Measurements from ENCODE around the gene CCDC13.
A peak's percentile ranks its signal among the peaks of the same experiment; 100 is the strongest.

CCDC13 gene

GRCh38 chr3:42752441-42752840 lies 20.6 kb downstream of the CCDC13 start:
- no peak for DNase-seq

DNA sequence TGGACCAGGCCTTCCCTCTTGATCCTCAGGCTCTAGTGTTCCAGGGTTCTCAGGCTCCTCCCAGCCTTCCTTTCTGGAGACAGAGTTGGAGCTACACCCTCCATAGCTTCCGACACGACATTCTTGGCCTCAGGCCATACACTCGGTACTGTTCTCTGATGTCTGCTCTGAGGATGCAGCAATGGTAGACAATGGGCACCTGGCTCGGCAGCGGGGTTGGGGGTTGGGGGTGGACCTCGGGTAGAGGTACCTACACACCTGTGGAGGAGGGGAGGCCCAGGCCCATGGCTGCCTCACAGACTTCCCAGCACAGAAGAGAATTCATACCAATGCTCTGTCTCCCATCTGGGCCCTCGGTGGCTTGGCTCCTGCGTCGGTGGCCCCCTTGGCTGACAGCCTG lies 21.4 kb downstream of the CCDC13 start:
- DNase-seq, result no peak

DNA sequence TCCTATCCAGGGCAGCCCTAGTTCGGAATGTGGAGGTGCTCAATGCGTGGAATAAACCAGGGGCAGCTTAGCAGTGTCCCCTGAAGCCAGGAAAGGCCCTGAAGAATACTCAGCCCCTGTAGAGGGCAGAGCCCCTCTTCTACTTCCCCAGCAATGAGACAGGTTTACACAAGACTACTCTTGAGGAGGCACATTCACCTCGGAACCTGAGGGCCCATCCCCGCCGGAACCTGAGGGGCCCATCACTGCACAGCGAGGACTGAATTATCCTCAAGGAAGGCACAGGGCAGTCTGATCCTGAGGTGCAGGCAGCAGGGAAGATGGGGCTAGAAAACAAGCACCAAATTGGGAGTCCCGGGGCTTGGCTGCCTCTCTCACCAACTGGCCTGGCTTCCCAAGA lies 22.2 kb downstream of the CCDC13 start:
- DNase-seq, result no peak

- peak in 1 of 2 donors; percentile 29 for DNase-seq
These were observed 23.3 kb downstream of the CCDC13 start for GRCh38 chr3:42749753-42750231.

DNA sequence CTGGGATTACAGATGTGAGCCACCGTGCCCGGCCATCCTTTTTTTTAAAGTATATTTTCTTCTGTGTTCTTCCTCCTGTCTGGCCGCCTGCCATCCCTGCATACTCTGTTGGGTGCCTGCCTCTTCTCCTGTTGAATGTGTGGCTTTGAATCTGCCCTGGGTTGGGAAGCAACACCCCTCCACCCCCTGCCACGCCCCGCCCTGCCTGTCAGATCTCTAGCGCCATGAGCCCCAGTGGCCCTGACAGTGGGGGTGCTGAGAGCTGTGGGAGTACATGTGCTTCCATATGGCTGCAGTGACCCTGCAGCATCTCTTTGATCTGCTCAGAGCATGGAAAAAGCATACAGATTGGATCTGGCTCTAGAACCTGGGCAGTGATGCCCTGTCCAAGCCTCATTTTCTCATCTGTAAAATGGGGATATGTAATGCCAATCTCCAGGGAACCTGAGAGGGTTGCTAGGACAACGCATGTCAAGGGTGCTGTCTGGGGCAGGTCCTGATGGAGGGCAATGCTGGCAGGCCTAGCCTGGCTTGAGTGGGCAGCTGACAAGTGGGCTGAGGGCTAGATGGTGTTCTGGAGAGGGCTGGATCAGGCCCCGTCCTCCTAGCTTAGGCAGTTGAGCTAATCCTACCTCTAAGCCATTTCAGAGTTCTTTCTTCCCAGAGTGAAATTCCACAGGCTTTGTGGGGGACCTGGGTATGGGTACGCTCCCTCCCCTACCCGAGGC lies 23.9 kb downstream of the CCDC13 start:
- DNase-seq, result no peak

DNA sequence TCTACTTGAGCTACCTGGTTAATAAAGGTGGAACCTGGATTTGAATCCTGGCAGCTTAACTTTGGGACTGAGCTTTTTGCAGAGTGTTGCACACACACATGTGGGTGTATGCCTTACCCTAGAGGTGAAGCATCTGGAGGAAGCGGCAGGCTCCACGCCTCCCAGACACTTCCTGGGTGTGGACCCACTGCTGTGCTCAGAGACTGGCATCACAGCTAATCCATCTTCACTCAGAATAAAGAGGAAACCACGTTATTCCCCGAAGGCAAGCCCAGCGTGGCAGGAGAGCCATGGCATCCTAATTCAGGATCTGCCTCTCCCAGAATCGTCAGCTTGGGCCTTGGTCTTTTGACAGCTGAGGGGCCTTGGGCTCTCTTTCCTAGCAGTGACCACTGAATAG lies 25.5 kb downstream of the CCDC13 start:
- no peak for DNase-seq

GRCh38 chr3:42746455-42747450 lies 26.3 kb downstream of the CCDC13 start:
- no peak for DNase-seq

DNA sequence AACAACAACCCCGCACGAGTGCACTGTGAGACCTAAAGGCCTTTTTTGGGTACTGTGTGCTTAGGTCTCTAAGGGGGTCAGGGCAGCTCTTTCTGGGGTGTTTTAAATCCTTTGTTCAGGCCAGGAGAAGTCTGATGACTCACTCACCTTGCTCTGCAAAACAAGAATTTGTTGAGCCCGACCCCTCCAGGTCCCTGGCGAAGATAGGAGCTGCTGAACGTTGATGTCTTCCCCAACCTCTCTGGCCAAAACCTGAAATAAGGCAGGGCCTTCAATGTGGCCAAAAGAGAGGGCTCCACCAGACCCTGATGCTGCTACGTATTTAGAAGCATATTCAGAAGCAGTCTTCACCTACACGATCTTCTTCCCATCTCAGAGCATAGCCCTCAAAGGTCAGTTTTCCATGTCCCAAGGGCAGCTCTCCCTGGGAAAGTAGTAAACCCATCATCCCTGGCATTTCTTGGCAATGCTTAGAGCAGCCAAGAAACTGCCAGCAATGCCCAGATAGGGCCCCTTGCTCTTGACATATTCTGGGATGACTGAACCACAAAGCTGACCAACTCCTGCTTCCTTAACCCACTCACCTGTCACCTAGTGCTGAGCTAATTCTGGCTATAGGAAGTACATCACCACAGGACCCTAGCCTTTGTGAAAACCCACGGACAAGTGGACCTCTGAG lies 27.1 kb downstream of the CCDC13 start:
- no peak for DNase-seq

GRCh38 chr3:42745291-42745745 lies 27.7 kb downstream of the CCDC13 start:
- DNase-seq, result no peak

DNA sequence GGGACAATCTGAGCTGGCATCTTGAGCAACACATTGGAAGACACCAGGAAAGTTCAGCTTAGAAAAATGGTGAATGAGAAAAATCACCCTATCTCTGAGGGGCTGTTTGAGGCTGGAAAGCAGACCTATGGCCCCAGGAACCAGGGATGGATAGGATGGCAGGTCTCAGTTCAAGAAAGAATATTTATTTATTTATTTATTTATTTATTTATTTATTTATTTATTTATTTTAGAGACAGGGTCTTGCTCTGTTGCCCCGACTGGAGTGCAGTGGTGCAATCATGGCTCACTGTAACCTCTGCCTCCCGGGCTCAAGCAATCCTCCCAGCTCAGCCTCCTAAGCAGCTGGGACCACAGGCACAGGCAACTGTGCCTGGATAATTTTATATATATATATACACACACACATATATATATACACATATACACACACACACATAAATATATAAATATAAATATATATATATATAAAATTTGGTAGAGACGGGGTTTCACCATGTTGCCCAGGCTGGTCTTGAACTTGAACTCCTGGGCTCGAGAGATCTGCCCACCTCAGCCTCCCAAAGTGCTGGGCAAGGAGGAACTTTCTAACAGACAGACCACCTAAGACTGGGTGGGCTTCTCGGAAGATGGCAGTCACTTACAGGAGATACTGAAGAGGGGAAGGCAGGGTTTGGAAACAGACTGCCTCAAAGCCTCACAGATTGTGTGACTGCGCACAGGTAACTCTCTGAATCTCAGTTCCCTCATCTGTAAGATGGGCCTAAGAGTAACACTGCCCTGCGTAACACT lies 29.7 kb downstream of the CCDC13 start:
- no peak for DNase-seq

GRCh38 chr3:42742688-42743087 lies 30.4 kb downstream of the CCDC13 start:
- DNase-seq, result no peak

DNA sequence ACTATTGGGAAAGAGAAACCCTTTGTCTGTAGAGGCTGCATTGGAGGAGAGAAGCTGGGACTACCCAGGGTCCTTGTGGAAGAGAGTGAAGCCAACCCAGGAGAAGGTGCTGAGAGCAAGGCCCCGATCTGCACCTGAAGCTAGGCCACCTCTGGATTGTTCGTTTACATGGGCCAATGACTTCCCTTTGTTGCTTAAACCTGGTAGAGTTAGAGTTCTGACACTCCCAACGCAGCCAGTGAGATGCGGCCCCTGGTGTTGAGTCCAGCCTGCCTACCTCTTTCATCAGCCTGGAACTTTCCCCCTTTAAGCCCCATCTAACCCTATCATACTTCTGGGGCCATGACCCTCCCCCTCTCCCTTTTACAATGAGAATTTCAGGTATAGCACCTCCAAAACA lies 30.8 kb downstream of the CCDC13 start:
- DNase-seq, result no peak

GRCh38 chr3:42741796-42742195 lies 31.3 kb downstream of the CCDC13 start:
- no peak for DNase-seq

GRCh38 chr3:42739401-42740158 lies 33.5 kb downstream of the CCDC13 start:
- no peak for DNase-seq

- DNase-seq, result no peak
These were observed 36.5 kb downstream of the CCDC13 start for GRCh38 chr3:42736531-42736930.

DNA sequence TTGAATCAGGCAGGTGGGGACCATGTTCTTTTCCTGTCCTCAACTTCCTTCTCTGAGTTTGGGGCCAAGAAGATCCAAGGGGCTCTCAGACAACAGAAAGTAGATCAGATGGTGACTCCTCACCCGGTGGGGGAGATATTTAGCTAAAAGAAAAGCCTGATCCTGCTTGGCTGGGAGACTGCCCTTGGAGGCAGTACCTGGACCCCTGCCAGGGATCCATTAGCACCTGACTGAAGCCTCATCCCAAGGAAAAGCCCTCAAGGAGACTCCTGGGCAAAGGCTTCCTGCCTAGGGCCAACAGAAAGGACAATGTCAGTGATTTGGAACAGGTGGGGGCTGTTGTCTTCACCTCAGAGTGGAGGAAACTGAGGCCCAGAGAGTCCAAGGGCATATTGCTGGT lies 37.0 kb downstream of the CCDC13 start:
- no peak for DNase-seq

- no peak for DNase-seq
These were observed 37.4 kb downstream of the CCDC13 start for GRCh38 chr3:42735615-42736014.

GRCh38 chr3:42735019-42735418 lies 38.0 kb downstream of the CCDC13 start:
- no peak for DNase-seq

DNA sequence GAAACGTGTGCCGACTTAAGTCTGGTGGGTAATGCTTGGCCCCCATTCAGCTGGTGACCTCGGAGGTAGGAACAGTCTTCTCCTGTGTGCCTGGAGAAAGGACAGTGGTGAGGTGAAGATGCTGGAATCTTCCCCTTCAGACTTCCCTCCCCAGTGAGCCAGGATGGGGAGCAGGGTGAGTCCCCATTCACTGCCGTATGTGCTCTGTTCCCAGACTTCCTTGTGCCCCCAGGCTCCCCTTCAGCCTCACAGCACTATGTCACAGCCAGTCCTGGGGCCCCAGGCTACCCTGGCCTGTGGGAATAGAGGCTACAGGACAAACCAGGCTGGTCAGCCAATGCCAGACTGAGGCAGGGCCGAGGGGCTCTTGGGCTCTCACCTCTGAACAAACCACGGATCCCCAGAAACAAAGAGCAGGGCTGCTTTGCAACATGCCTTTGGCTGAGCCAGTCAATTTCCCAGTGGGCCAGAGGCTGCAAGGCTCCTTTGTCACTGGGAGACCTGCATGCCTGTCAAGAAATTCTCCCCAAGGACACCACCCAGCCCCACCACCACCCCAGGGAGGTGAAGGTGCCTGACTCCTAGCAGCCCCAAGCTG lies 38.7 kb downstream of the CCDC13 start:
- no peak for DNase-seq

GRCh38 chr3:42733501-42734262 lies 39.4 kb downstream of the CCDC13 start:
- DNase-seq, result no peak
